Stimulated activated memory B cell treated with anti-CD40 and anti-IgM and Interleukin-4, amounts not matched to agents 10 μg/mL and 1 μg/mL and 100 μg/mL, for 72 hours (primary cell): ENCODE results near the gene RPS6KL1.

Experiments
- ATAC-seq: fragments of 150-1000 bp; cut with Tn5 transposase; 2 replicates; pipeline ENCODE4 v1.10.0; 2021
- H3K27ac Mint-ChIP-seq: one replicate; pipeline ENCODE4 v1.8.0; 2022; ENCODE audit warnings: mild to moderate bottlenecking, mixed read lengths
- H3K27me3 Mint-ChIP-seq: one replicate; pipeline ENCODE4 v1.8.0; 2022; ENCODE audit warnings: mixed read lengths
- H3K36me3 Mint-ChIP-seq: one replicate; pipeline ENCODE4 v1.8.0; 2022; ENCODE audit warnings: mixed read lengths
- H3K4me1 Mint-ChIP-seq: one replicate; pipeline ENCODE4 v1.8.0; 2022; ENCODE audit warnings: mixed read lengths
- H3K4me3 Mint-ChIP-seq: one replicate; pipeline ENCODE4 v1.8.0; 2022; ENCODE audit warnings: mild to moderate bottlenecking, moderate library complexity, mixed read lengths
- H3K9me3 Mint-ChIP-seq: one replicate; pipeline ENCODE4 v1.8.0; 2022; ENCODE audit warnings: mixed read lengths

The RPS6KL1 gene

GRCh38 chr14:74879427-74880182 lies 43.5 kb downstream of the RPS6KL1 start:
- Mint-ChIP-seq H3K4me1 (peaks cover 53% of the 10 kb centered on the region), H3K27ac (peak overlapping the region; percentile 91), H3K9me3 (no peaks in the 10 kb centered on the region), H3K27me3 (no peaks in the 10 kb centered on the region), H3K4me3 (no peak overlapping the region), H3K36me3 (peaks cover 17% of the 10 kb centered on the region)
- ATAC-seq: no peak

GRCh38 chr14:74875941-74876913 lies 46.8 kb downstream of the RPS6KL1 start, which contains the start of gene PROX2:
TSS of gene PROX2 (minus strand) at chr14:74876145. CDS start at chr14:74863834, 12,311 bp downstream.
- Mint-ChIP-seq H3K36me3 (no peaks in the 10 kb centered on the region), H3K27me3 (no peaks in the 10 kb centered on the region), H3K4me1 (peaks cover 29% of the 10 kb centered on the region), H3K4me3 (peak within 1 kb of the TSS; percentile 35), H3K27ac (peak within 1 kb of the TSS; percentile 54), H3K9me3 (no peaks in the 10 kb centered on the region)
- ATAC-seq: peak; percentile 50

- Mint-ChIP-seq H3K36me3 (no peaks in the 10 kb centered on the region), H3K9me3 (no peaks in the 10 kb centered on the region), H3K4me3 (no peak overlapping the region), H3K27ac (peak overlapping the region; percentile 54), H3K4me1 (peaks cover 19% of the 10 kb centered on the region), H3K27me3 (no peaks in the 10 kb centered on the region)
- ATAC-seq: no peak
Measured at GRCh38 chr14:74875204-74875603, 47.9 kb downstream of the RPS6KL1 start.

- H3K4me3 Mint-ChIP-seq: no peak overlapping the region
- H3K4me1 Mint-ChIP-seq: peaks cover 17% of the 10 kb centered on the region
- H3K27ac Mint-ChIP-seq: no peak overlapping the region
- H3K27me3 Mint-ChIP-seq: no peaks in the 10 kb centered on the region
- H3K36me3 Mint-ChIP-seq: no peaks in the 10 kb centered on the region
- H3K9me3 Mint-ChIP-seq: no peaks in the 10 kb centered on the region
- no peak for ATAC-seq
Measured at GRCh38 chr14:74871819-74872218, 51.2 kb downstream of the RPS6KL1 start.

GRCh38 chr14:74868739-74869138 lies 54.3 kb downstream of the RPS6KL1 start:
- H3K9me3 Mint-ChIP-seq: no peaks in the 10 kb centered on the region
- H3K36me3 Mint-ChIP-seq: no peaks in the 10 kb centered on the region
- H3K27ac Mint-ChIP-seq: no peak overlapping the region
- no peaks in the 10 kb centered on the region for H3K4me1 Mint-ChIP-seq
- no peak for ATAC-seq
- H3K4me3 Mint-ChIP-seq: no peak overlapping the region
- H3K27me3 Mint-ChIP-seq: no peaks in the 10 kb centered on the region

GRCh38 chr14:74867673-74868072 lies 55.4 kb downstream of the RPS6KL1 start:
- Mint-ChIP-seq H3K4me1 (peaks cover 5% of the 10 kb centered on the region), H3K36me3 (no peaks in the 10 kb centered on the region), H3K27ac (no peak overlapping the region), H3K27me3 (no peaks in the 10 kb centered on the region), H3K9me3 (no peaks in the 10 kb centered on the region), H3K4me3 (no peak overlapping the region)
- ATAC-seq: peak; percentile 61

- H3K36me3 Mint-ChIP-seq: no peaks in the 10 kb centered on the region
- no peaks in the 10 kb centered on the region for H3K27me3 Mint-ChIP-seq
- no peaks in the 10 kb centered on the region for H3K9me3 Mint-ChIP-seq
- no peak overlapping the region for H3K4me3 Mint-ChIP-seq
- no peak for ATAC-seq
- no peak overlapping the region for H3K27ac Mint-ChIP-seq
- peaks cover 5% of the 10 kb centered on the region for H3K4me1 Mint-ChIP-seq
Measured at GRCh38 chr14:74866708-74867389, 56.2 kb downstream of the RPS6KL1 start.

- peaks cover 5% of the 10 kb centered on the region for H3K4me1 Mint-ChIP-seq
- no peaks in the 10 kb centered on the region for H3K36me3 Mint-ChIP-seq
- H3K27ac Mint-ChIP-seq: no peak overlapping the region
Measured at GRCh38 chr14:74865156-74865555, 57.9 kb downstream of the RPS6KL1 start.

GRCh38 chr14:74864198-74864597 lies 58.9 kb downstream of the RPS6KL1 start:
- no peak for ATAC-seq
- Mint-ChIP-seq H3K27ac (no peak overlapping the region), H3K9me3 (no peaks in the 10 kb centered on the region), H3K4me1 (peaks cover 5% of the 10 kb centered on the region), H3K36me3 (no peaks in the 10 kb centered on the region), H3K27me3 (no peaks in the 10 kb centered on the region), H3K4me3 (no peak overlapping the region)

More at GRCh38 chr14:74865156-74865555, 57.9 kb downstream of the RPS6KL1 start:
- ATAC-seq: no peak
- H3K9me3 Mint-ChIP-seq: no peaks in the 10 kb centered on the region
- no peak overlapping the region for H3K4me3 Mint-ChIP-seq
- H3K27me3 Mint-ChIP-seq: no peaks in the 10 kb centered on the region

GRCh38 chr14:74863274-74863673 lies 59.8 kb downstream of the RPS6KL1 start:
- ATAC-seq: no peak
- Mint-ChIP-seq H3K4me1 (peaks cover 5% of the 10 kb centered on the region), H3K27ac (no peak overlapping the region), H3K27me3 (no peaks in the 10 kb centered on the region), H3K4me3 (no peak overlapping the region), H3K36me3 (no peaks in the 10 kb centered on the region), H3K9me3 (no peaks in the 10 kb centered on the region)

- H3K4me3 Mint-ChIP-seq: no peak overlapping the region
- ATAC-seq: no peak
- no peak overlapping the region for H3K27ac Mint-ChIP-seq
- H3K4me1 Mint-ChIP-seq: peaks cover 5% of the 10 kb centered on the region
- no peaks in the 10 kb centered on the region for H3K27me3 Mint-ChIP-seq
- H3K9me3 Mint-ChIP-seq: no peaks in the 10 kb centered on the region
- no peaks in the 10 kb centered on the region for H3K36me3 Mint-ChIP-seq
Measured at GRCh38 chr14:74861734-74862090, 61.3 kb downstream of the RPS6KL1 start.

GRCh38 chr14:74860899-74861733 lies 61.9 kb downstream of the RPS6KL1 start:
- H3K27me3 Mint-ChIP-seq: no peaks in the 10 kb centered on the region
- peak; percentile 65 for ATAC-seq
- H3K36me3 Mint-ChIP-seq: no peaks in the 10 kb centered on the region
- H3K27ac Mint-ChIP-seq: no peak overlapping the region
- H3K9me3 Mint-ChIP-seq: no peaks in the 10 kb centered on the region
- peaks cover 9% of the 10 kb centered on the region for H3K4me1 Mint-ChIP-seq
- no peak overlapping the region for H3K4me3 Mint-ChIP-seq

- Mint-ChIP-seq H3K4me1 (peaks cover 15% of the 10 kb centered on the region), H3K9me3 (no peaks in the 10 kb centered on the region), H3K36me3 (no peaks in the 10 kb centered on the region), H3K27ac (no peak overlapping the region), H3K27me3 (no peaks in the 10 kb centered on the region), H3K4me3 (no peak overlapping the region)
- no peak for ATAC-seq
Measured at GRCh38 chr14:74859757-74860552, 63.1 kb downstream of the RPS6KL1 start.

GRCh38 chr14:74858022-74858421 lies 65.0 kb downstream of the RPS6KL1 start:
- Mint-ChIP-seq H3K27ac (no peak overlapping the region), H3K4me1 (peaks cover 14% of the 10 kb centered on the region), H3K36me3 (no peaks in the 10 kb centered on the region), H3K4me3 (no peak overlapping the region), H3K27me3 (no peaks in the 10 kb centered on the region), H3K9me3 (no peaks in the 10 kb centered on the region)
- ATAC-seq: no peak
